ENCODE results near the gene NRG3.
"Not testable (repeated sequence)": the region's sequence is repeated elsewhere in the genome, so short reads cannot be mapped to it uniquely, and the experiment has no call there.

NRG3 gene

DNA sequence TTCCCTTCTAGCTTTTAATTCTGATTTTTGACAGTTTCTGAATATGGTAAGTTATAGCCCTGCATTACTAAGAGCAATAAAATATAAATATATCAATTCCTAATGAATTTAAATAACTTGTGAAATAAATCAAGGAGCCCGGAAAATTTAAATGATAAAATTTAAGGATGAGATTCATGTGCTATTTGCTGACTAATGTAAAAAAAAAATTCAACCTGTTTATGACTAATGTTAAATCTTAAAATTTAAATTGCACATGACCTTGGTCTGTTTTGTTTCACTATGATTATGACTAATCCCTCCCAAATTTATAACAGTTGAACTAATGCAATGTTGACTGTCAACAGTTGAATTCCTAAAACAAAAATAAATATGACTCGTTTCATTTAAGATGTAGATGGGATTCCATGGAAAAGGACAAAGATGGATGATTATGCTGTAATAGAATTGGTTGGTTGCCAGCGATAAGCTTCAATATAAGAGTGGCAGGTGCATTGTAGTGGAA lies 419.9 kb downstream of the NRG3 start:
- DNase-seq = no peak

DNA sequence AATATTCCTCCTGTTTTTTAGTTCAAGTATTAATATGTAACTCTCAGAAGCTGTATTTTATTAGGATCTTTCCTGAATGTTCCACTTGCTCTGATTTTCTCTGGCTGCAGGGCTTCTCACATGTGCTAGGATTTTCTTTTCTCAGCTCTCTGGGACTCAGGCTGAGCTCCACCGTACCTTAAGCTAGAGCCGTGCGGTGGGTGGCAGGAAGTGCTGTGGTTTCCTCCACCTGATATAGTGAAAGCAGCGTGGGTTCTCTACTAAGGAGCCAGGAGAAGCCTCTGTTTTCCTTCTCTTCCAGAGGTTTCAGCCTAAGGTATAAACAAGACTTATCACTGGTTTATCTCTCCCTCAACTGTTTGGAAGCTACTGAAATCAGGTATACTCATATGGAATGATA lies 433.6 kb downstream of the NRG3 start:
- DNase-seq = no peak

DNA sequence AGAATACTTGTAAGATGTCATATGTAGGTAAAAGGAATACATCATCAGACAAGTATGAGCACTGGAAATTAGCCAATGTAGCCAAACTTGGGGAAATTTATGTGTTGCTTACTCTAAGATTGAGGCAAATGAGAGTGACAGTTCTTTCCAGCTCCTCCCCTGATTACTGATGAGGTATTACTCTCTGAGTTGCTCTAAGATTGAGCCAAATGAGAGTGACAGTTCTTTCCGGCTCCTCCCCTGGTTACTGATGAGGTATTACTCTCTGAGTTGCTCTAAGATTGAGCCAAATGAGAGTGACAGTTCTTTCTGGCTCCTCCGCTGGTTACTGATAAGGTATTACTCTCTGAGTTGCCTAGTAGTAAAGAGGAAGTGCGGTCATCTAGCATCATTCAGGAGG lies 435.8 kb downstream of the NRG3 start:
- no peak for DNase-seq

DNA sequence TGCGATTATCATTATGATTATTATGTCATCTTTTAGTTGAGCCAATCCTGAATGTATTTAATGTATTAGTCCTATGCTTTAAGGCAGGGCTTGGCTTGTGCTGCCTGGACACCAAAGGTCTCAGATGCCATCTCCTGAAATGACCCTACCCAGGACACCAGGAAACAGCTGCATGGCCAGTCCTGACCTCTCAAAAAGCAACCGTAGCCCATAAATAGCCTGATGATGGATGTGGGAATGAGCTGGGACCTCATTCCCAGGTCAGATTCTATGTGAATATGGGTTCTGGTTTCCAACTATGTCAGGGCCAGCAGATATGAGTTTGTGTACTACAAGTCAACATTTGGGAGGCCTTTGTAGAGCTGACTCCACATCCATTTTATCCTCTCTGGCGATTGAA lies 438.4 kb downstream of the NRG3 start:
- no peak for DNase-seq

DNA sequence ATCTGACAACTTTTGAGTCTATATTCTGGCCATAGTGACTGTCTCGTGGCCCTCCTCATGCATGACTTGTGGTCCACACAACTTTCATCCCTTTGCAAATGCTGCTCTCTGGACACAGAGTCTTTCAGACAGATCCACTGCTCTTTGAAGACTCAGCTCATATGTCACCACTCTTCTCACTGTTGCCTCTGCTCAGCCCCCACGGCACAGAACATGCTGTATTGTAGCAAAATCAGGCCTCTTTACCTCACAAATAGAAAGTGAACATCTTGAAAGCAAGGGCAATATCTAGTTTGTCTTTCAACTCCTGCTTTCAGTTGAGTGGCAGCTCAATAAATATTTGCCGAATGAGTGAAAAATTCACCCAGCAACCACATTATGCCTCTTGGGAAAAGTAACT lies 443.5 kb downstream of the NRG3 start:
- DNase-seq = no peak

DNA sequence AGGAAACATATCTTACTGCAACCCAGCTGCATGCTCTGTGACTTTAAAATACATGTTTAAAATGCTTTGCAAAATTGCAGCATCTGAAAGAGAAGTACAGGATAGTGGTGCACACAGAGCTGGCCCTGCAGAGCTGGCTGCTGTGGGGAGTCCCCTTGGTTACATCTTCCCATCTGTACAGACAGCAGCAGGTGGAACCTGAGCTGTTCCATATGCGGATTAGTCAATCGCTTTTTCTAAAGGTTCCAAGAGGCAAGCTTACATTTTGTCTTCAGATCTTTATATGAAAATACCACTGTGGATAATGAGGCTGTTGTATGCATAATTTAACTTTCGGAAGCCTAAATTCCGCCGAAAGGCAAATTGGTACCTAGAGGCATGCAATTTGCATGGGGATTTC lies 444.1 kb downstream of the NRG3 start:
- DNase-seq = peak; percentile 39

DNA sequence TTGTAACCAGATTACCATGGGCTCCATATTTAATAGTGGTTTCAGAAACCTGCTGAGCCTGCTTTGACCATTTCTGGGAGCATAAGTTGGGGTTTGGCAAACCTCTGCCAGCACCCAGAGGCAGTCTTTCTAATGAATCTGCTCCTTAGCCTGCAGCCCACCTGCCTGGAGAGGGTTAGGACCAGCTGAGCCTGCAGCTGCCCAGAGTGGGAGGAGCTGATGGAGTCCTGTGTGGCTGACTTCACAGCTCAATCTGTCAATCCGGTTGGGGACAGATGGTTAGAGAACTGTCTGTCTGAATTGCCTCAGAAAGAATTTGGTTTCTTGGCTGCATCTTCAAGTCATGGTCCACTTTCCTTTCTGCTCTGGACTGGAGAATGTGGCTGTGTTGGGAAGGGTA lies 444.6 kb downstream of the NRG3 start:
- peak; percentile 53 for DNase-seq

DNA sequence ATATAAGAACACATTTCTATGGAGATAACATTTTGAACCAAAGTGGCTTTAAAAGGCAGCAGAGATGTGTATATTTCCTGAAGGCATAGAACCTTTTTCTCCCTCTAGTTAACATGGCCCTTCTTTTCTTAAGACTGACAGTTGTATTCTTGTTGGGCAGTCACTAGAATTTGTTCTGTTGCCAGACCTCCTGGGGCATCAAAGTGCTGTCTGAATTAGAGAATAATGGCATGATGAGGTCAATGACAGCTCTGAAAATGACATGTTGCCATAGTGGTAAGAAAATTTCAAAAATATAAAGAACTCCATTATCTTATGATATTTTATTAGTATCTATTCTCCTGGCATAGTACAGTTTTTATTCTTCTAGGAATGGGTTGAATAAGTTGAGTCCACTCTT lies 446.7 kb downstream of the NRG3 start:
- DNase-seq = no peak

DNA sequence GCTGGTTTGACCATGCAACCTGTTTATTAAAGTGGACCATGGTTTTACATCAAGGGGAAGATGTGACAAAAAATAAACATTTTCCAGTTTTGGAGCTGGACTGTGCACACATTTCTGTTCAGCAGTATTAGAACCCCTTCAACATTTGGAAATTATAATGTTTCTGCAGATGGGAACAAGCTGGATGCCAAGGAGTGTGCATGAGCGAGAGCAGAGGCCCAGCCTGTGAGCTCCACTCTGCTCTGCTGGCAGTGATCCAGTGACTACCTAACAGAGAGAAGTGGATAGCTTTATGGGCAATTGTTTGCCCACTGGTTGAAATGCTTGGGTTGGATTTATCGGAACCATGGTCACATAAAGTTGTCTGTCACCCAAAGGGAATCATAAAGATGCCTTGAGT lies 456.7 kb downstream of the NRG3 start:
- DNase-seq = no peak

DNA sequence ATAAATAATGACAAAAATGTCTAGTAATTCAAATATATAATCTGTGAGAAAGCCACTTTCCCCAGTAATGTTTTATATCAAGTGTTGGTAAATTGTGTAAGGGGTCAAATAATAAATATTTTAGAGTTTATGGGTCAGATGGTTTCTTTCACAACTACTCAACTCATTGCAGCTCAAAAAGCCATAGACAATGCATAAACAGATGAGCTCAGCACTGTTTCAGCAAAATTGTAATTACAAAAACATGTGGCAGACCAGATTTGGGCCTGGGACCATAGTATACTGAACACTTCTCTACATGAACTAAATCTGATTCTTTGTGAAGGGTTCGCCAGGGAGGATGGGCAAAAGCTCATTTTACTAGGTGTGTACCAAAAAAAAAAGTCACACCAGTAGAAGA lies 460.8 kb downstream of the NRG3 start:
- DNase-seq = no peak

DNA sequence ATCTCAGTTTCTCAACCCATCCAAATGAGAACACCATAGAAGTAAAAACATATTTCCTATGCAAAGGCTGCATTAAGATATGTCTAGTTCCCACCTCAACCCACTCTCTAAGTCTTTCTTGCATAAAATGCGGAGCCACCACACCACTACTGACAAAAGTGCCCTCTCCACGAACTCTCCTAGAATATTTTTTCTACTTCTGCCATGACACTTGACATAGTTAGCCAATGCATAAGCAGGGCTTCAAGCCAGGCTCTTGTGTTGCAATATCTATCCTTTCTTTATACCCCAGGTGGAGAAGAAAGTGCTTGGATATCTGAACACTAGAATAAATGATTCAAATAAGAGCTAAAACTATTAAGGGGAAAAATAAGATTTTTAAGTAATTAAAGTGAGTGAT lies 465.2 kb downstream of the NRG3 start:
- DNase-seq = no peak

DNA sequence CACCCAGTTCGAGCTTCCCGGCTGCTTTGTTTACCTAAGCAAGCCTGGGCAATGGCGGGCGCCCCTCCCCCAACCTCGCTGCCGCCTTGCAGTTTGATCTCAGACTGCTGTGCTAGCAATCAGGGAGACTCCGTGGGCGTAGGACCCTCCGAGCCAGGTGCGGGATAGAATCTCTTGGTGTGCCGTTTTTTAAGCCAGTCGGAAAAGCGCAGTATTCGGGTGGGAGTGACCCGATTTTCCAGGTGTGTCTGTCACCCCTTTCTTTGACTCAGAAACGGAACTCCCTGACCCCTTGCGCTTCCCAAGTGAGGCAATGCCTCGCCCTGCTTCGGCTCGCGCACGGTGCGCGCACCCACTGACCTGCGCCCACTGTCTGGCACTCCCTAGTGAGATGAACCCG lies 474.6 kb downstream of the NRG3 start:
- not testable (repeated sequence) for DNase-seq

DNA sequence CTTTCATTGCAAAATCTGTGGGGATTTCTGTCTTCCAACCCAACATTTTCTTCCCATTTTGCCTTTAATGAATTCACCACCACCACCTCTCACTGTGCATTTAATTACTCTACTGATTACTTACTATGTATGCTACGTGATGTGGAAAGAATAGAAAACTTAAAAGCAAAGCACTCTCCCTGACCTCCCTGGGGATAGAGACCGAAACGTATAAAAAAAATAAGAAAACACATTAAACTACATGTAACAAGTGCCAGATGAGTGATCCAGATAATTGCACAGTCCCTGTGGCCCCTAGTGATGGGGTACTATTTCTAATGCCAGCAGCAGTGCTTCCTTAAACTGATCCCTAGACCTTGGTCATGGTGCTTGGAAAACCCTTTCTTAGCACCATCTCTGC lies 478.4 kb downstream of the NRG3 start:
- no peak for DNase-seq

DNA sequence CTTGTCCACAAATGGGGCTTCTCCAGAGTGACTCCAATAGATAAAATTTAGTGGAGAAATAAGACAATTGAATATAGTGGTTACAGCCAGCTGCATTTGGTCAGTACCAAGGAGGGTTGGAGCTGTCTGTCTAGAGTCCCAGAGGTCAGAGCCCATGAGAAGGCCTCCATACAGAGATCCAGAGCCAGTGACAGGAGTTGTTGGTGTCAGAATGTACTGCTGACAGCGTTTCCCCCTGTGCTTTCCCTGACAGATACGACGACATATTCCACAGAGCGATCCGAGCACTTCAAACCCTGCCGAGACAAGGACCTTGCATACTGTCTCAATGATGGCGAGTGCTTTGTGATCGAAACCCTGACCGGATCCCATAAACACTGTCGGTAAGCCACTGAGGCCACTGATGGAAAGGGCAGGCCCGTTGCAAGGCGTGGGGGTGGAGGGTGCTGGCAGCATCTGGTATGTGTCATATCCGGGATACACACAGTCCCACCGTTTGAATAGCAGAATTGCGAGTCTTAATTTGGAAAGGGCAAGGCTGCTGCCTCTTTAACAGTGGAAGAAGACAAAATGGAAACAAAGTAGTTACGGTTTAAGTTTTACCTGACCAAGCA lies 483.6 kb downstream of the NRG3 start:
- no peak for DNase-seq

DNA sequence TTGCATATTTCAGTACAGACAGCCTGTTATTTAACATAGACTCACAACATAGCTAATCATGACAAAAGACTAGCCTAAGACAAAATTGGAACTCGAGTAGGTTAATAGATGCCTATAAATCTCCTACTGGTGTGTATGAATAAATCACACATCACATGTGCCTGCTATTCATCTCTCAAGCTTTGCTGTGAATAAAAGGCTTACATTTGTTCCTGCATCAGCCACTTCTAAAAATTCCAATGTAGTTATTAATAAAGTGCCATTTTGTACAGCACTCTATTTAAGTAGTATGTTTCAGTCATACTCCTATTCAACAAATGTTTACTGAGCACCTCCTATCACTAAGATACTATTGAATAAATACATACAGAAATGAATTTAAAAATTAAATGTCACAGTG lies 486.3 kb downstream of the NRG3 start:
- no peak for DNase-seq

DNA sequence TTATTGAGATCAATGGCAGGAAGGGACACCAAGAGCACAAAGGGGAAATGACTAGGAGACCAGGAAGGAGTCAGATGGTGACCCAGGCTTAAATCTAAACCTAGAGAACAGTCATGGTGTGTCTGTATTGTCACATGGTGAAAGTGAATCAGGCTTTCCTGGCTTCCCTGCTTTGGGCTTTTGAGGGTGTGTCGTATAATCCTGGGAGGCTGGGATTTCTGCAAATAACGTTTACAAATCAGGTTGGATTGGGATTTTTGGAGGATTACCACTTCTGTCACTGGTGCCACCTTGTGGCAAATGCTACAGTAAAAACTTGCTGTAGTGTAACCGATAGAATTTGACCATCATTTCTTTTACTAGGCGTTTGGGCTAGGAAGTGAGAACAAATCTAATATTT lies 502.6 kb downstream of the NRG3 start:
- no peak for DNase-seq

DNA sequence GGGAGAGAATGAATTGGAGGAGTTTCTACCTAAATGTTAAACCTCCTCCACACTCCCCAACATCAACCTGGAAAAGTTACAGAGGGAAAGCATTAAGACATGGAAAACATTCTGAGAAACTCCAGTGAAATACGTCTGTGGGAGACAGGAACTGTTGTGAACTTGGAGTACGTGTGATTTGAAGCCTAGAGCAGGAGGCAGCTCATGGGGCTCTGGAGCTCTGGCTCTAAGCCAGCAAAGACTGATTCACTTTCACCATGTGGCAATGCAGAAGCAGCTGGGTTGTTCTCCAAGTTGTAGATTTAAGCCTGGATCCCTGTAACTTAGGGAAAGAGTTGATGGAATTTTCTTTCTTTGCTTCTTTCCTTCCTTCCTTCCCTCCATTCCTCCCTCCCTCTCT lies 503.2 kb downstream of the NRG3 start:
- DNase-seq = peak; percentile 19

DNA sequence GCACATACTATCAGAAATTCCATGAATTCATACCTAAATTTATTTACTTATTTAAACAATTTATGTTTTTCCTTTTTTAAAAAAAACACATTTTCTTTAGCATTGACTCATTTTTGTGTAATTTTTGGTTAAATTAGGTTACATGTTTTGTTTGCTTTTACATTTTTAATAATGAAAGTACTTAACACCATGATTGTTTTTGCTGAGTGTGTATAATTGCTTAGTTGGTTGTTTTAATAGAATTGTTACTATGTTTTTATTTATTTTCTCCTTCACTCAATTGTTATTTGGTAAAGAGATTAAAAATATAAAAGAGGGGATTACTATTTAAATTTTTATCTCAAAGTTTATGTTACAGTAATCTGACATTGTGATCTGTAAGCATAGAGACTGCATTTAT lies 508.4 kb downstream of the NRG3 start:
- DNase-seq = no peak

DNA sequence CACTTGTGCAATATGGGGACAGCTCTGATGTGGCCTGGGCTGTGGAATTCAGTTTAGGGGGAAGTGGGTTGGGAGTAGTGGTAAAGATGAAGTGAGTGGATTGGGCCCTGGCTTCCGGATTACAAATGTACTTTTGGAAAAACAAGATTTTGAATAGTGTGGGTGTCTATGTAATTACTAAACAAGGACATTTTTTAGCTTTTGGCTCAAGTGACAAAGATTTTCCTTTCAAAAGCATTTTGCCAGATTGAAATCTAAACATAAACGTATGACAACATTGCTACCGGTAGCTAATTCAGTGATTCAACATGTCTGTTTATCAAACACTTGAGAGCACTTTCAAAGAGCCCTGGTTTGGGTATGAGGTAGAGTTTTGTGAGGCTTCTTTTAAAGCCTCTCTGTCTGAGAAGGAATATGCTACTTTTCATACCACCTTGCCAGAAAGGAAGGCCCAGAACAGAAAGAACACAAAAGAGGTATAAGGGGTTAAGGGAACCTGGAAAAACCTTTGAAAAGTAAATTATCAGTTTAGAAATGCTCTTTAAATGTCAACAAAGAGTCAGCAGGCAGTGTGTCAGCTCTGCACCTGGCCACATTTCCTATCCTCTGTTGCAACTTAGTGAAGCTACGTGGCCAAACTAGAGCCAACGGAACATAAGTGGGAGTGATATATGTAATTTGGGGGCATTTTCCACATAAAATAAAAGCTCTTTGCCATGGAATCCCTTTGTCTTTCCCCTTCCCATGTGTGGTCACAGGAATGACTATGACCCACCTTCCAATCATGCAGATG lies 516.1 kb downstream of the NRG3 start:
- DNase-seq = no peak

DNA sequence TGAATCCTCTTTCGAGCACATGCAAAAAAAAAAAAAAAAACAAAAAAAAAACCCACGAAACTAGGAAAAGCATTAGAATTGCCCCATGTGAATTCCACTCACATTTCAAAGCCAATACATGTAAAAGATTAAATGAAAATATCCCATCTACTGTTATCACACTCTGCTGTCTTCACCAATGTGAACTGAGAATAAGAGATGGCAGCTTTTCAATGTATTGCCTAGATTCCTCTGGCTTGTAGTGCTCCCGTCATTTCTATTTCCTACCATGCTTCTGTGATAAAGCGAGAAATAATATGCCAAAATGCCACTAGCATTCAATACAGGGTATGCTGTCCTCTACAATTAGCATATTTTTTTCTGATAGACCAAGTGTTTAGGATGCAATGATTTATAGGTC lies 517.0 kb downstream of the NRG3 start:
- no peak for DNase-seq

DNA sequence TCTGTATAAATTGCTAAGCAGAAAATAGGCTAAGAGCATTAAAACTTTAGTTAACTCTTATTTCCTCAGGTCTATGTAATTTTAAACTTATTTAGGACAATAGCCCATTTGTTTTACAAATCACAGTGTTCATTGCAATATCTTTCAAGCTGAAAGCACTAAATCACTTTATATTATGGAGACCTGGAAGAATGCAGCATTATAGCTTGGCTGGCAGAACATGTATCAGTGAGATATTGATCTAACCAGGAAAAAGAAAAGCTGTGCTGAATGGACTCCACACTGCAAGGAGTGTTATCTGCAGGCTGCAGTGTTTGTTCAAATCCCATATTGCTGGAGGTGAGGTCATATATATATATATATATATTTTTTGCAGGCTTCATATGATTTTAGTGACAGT lies 517.5 kb downstream of the NRG3 start:
- no peak for DNase-seq

DNA sequence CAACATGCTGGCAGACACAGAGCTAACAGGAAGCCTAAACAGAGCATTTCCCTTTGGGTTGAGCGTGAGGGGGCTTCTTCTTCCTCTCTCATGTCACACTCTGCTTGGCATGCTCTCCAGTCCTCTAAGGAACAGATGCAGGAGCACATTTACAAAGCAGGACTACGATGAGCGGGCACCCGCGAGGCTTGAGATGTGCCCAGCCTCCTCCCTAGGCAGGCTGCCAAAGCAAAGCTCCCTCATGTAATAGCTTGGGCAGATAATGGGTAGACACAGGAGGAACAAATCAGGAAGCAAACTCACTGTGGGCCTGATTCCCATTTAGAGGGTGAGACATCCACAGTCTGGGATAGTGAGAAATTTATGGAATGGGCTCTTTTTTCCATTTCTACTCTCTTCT lies 519.1 kb downstream of the NRG3 start:
- DNase-seq = no peak

DNA sequence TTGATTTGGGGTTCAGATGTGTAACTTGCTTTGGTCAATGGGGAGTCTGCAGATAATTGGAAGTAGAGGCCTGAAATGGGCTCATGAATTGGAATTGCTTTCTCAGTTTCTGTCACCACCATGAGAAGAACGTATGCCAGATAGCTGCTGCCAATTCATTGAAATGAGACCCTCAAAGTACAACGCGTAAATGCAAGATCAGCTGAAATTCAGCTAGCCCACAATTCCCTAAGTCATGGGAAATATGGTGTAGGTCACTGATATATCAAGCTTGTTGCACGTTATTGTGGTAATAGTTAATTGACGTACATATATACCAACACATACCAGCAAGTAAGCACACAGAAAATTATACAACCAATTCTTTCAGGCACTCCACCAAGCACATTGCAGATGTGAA lies 520.0 kb downstream of the NRG3 start:
- DNase-seq = no peak

DNA sequence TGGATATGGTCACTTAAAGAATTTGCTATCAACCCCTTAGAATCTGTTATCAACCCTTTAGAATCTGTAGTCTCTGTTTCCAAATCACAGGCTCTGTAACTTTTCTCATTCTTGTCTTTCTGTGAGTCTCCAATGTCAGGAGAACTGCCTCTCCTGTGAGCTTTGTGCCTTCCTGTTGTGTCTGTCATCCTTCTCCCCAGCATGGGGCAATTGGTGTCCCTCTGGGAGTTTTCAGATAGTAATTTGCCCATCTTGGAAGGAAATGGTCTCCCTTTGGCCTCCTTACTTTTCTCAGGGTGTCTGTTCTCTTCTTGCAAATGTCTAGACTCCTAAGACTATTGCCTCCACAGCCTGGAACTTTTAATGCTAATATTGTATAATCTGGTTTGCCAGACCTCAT lies 521.9 kb downstream of the NRG3 start:
- DNase-seq = no peak

DNA sequence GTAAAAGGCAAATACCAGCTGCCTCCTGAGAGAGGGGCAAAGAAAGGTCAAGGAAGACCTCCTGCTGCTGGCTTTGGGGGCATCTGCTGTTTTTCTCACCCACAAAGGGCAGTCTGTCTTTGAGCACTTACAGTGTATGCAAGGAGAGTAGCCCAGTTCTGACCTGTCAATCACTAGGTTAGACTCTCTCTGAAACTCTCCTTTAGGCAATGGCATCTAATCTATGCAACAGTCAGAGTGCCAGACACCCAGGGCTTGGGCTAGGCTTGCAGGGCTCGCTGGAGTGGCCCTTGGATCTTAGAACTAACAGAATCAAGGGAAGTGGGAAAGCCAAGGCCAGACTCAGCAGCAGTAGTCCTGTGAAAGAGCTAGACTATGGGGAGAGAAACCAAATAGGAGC lies 522.9 kb downstream of the NRG3 start:
- peak; percentile 0 for DNase-seq

All from DMS 273 treated with DMSO at 0.1 percent for 48 hours (cell line).